ENCODE measurements around the gene PTPN13.

- TF ChIP-seq CTCF (IDR thresholded peaks at IDR 0.05) (no peak), POLR2A (IDR thresholded peaks at IDR 0.05) (no peak), POLR2AphosphoS5 (IDR thresholded peaks at IDR 0.05) (no peak)
These were observed 28.5 kb upstream of the PTPN13 start for GRCh38 chr4:86565651-86566050.
